Inflammatory macrophage treated with lipopolysaccharide for 4 hours (primary cell): ENCODE results near the gene RFC2.
"Not testable (repeated sequence)": the region's sequence is repeated elsewhere in the genome, so short reads cannot be mapped to it uniquely, and the experiment has no call there.

Source experiments
- DNase-seq: peaks from one replicate; pipeline ENCODE4 v3.0.0-alpha.2; 2020

RFC2 gene

DNA sequence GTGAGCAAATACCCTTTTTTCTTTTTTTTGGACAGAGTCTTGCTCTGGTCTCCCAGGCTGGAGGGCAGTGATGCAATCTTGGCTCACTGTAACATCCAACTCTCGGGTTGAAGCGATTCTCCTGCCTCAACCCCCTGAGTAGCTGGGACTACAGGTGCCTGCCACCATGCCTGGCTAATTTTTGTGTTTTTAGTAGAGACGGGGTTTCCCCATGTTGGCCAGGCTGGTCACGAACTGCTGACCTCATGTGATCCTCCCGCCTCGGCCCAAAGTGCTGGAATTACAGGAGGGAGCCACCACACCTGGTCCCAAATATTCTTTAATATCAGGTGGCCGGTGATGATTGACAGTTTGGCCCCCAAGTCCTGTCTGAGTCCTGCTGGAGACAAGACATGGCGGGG, 37.8 kb downstream of the RFC2 start:
- no peak for DNase-seq

DNA sequence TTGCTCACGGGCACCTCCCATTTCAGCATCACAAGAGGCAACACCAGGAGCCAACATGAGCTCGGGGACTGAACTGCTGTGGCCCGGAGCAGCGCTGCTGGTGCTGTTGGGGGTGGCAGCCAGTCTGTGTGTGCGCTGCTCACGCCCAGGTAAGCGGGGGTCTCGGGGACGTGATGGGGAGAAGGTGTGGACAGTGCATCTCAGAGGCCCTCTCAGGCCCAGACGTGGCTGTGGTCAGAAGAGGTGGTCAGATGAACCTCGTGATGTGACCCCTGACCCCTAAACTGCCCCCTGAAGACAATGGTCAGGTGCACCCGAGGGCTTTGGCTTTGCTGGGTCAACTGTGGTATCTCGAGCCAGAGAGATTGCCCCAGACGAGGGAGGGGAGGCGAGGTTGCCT, 38.3 kb downstream of the RFC2 start:
- DNase-seq = no peak

DNA sequence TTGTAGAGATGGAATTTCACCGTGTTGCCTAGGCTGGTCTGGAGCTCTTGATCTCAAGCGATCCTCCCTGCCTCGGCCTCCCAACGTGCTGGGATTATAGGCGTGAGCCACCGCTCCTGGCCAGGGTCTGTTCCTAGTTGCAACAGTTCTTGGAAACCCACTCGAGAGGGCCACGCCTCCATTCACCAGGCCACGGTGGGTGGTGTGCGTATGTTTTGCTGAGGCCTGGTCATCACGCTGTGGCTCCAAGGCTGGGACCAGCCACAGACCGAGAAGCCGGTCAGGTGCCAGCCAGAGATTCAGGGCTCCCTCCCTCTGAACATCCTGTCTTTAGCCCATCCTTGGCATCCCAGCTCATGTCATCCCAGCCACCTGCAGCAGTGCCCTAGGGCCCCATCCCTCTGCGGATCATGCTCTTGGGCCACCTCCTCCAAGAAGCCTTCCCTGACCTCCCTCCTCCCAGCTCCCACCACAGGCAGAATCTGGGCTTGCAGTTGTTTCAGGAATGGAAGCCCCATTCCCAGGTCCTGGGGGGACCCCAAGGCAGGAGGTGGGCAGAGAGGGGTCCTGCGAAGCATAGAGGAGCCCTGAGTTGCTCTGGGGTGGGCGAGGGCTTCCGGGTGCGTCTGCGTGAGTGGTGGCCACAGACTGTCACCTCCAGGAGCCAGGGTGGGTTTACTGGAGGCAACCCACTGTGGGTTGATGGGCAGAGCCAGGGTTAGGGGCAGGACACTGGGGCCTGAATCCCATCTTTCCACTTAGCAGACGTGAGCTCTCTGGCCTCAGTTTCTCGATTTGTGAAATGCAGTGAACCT, 39.2 kb downstream of the RFC2 start:
- DNase-seq = no peak

DNA sequence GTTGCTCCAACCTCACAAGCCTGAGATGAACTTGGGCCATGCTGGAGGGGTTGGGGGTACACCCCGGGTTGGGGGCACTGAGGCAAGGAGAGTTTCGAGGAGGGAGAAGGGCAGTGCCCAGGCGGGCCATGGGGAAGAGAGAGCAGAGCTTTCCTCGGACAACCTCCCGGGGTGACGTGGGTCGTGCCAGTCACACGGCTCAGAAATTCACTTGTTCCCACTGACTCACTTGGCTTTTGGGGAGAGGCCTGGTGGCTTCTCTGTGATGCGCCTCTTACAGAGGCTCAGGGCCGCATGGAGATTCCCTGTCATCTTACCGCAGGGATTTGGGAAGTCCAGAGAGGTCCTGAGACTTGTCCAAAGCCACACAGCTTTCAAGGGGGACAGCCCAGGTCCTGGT, 41.5 kb downstream of the RFC2 start:
- DNase-seq = peak; percentile 79

DNA sequence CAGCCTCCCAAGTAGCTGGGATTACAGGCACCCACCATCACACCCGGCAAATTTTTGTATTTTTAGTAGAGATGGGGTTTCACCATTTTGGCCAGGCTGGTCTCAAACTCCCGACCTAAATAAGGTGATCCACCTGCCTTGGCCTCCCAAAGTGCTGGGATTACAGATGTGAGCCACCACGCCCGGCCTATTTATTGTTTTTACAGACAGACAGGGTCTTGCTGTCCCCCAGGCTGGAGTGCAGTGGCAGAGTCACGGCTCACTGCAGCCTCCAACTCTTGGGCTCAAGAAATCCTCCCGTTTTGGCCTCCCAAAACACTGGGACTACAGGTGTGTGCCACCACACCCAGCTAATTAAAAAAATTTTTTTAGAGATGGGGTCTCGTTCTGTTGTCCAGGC, 46.0 kb downstream of the RFC2 start:
- not testable (repeated sequence) for DNase-seq

DNA sequence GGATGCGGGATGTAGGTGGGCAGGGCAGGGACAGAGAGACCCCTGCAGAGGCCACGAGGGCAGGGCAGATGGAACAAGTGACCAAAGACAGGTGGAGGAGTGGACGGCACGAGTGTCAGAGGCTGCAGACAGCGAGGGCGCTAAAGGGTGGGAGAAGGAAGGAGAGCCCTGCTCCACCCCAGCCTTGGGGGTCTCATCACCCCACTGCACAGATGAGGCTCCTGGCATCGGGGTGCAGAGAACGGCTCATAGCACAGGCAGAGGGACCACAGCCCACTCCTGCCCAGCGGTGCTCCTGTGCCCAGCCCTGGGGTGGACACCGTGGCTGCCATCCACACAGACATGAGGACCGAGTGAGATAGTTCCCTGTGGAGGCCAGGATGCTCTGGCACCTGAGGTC, 46.6 kb downstream of the RFC2 start:
- DNase-seq = no peak

DNA sequence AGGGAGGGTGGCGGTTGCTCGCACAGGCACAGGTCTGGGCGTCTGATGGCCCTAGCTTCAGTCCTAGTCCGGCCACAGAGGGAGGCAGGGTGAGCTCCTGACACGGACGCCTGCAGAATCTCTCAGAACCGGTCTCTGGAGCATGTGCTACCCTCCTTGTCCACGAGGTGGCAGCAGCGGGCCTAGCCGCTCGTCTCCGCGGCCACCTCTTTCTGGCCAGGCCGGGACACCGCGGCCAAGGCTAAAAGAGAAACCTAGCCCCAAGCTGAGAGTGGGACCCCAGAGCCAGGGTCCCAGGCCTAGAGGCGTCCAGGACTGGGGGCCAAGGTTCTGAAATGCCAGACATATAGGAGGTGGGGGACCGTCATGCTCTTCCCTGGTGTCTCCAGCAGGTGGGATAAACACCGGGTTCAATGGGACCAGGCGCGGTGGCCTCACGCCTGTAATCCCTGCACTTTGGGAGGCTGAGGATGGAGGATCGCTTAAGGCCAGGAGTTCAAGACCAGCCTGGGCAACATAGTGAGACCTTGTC, 47.5 kb downstream of the RFC2 start:
- peak; percentile 78 for DNase-seq

DNA sequence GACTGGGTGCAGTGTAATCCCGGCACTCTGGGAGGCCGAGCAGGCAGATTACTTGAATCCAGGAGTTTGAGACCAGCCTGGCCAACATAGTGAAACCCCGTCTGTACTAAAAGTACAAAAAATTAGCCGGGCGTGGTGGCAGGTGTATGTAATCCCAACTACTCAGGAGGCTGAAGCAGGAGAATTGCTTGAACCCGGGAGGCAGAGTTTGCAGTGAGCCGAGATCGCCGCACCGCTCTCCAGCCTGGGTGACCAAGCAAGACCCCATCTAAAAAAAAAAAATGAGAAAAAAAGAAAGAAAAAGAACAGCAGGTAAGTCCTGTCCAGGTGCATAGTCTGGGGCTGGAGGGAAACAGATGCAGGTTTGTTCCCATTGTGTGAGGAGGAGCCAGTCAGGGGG, 48.1 kb downstream of the RFC2 start:
- not testable (repeated sequence) for DNase-seq

DNA sequence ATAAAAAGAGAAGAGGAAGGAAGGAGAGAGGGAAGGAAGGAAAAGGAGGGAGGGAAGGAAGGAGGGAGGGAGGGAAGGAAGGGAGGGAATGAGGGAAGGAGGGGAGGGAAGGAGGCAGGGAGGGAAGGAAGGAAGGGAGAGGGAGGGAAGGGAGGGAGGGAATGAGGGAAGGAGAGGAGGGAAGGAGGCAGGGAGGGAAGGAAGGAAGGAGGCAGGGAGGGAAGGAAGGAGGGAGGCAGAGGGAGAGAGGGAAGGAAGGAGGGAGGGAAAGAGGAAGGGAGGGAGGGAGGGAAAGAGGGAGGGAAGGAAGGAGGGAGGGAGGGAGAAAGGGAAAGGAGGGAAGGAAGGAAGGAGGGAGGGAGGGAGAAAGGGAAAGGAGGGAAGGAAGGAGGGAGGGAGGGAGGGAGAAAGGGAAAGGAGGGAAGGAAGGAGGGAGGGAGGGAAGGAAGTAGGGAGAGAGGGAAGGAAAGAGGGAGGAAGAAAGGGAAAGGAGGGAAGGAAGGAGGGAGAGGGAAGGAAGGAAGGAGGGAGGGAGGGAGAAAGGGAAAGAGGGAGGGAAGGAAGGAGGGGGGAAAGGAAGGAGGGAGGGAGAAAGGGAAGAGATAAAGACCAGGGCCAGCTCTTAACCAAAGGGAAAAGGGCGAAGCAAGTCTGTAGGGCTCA, 50.1 kb downstream of the RFC2 start:
- no peak for DNase-seq

DNA sequence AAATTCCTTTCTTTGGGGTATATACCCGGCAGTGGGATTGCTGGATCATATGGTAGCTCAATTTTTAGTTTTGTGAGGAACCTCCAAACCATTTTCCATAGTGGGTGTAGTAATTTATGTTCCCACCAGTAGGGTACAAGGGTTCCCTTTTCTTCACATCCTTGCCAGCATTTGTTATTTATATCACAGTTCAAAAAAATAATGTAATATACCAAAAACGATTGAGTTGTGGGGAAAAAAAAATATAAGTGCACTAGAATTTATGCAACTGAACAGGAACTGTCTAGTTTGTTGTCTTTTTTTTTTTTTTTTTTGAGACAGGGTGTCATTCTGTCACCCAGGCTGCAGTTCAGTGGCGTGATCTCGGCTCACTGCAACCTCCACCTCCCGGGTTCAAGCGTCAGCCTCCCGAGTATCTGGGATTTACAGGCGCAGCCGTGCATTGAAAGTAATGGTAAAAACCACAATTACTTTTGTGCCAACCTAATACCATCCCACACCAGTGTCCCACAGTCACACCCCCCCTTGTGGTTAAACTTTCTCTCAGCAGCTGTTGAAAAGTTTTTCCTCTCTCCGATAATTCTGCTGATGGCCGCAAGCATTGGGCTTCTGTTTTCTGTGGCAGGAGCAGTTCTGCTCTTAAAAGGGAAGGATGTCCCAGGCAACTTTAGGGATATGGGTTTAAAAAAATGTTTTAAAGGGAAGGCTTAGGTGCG, 51.2 kb downstream of the RFC2 start:
- DNase-seq = peak; percentile 77

DNA sequence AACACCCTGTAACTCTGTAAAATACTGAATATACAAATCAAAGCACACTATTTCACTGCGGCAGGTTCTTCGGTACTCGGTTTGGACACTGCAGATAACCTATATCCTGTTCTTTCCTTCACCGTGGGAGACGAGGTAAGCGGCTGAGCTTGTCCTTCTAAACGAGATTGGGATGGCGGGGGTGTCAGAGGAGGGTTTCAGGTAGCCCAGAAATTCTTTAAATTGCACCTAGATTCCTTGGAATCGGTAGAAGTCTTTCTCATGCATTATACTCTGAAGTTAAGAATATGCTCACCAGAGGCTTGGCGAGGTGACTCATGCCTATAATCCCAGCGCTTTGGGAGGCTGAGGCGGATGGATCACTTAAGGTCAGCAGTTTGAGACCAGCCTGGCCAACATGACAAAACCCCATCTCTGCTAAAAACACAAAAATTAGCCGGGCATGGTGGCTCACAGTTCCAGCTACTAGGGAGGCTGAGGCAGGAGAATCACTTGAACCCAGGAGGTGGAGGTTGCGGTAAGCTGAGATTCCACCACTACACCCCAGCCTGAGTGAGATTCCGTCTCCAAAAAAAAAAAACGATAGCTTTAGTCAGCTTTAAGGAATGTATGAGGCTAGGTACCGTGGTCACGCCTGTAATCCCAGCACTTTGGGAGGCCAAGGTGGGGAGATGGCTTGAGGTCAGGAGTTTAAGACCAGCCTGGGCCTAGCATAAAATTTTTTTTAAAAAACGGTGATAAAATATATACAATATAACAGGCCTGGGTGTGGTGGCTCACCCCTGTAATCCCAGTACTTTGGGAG, 54.4 kb downstream of the RFC2 start:
- no peak for DNase-seq

DNA sequence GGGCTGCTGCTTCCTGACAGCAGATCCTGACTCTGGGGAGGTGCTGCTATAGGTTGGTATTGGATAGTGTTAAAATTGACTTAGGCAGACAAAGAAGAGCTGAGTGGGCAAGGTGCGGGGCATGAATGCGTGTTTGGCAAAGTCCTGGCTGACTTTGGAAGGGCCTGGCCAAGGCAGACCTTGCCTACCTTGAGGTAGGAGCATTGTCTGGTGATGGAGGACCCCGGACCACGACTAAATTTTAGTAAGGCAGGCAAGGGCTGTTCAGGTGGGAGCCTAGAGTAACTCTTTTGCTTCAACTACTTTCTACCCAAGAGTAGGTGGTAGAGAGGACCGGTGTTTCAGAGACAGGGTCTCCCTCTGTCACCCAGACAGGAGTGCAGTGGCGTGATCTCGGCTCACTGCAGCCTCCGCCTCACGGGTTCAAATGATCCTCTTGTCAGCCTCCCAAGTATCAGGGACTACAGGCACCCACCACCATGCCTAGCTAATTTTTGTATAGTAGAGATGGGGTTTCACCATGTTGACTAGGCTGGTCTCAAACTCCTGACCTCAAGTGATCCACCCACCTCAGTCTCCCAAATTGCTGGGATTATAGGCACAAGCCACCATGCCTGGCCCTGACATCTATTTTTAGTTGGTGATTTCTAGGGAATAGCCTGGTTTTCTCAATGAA, 56.6 kb downstream of the RFC2 start:
- no peak for DNase-seq

DNA sequence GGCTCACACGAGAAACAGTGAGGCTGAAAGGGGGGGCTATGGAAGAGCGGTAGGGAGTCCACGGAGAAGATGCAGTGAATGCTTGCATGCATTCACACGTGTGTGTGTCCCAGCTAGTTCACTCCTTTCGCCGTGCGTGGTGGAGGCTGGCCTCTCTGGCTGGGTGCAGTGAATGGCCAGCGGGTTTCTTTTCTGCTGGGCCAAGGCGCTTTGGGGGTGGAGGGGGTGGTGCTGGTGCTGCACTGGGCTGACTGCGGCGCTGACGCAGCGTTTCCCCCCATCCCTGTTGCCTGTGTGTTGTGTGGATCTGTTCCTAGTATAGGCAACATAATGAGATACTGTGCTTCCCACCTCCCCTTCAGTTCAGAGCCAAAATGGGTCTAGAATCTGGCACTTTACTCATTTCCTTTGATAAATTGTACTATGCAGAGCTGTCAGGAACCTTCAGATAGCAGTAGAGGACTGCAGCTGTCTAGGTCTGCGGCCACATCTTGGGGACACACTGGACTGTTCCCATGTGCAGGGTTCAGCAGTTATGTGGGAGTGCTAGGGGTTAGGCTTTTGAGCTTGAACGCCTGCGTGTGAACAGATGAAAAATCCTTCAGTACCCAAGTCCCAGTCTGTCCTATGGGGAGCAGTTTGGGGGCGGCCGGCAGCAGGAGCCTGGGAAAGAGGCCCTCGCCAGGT, 58.1 kb downstream of the RFC2 start:
- DNase-seq = not testable (repeated sequence)

DNA sequence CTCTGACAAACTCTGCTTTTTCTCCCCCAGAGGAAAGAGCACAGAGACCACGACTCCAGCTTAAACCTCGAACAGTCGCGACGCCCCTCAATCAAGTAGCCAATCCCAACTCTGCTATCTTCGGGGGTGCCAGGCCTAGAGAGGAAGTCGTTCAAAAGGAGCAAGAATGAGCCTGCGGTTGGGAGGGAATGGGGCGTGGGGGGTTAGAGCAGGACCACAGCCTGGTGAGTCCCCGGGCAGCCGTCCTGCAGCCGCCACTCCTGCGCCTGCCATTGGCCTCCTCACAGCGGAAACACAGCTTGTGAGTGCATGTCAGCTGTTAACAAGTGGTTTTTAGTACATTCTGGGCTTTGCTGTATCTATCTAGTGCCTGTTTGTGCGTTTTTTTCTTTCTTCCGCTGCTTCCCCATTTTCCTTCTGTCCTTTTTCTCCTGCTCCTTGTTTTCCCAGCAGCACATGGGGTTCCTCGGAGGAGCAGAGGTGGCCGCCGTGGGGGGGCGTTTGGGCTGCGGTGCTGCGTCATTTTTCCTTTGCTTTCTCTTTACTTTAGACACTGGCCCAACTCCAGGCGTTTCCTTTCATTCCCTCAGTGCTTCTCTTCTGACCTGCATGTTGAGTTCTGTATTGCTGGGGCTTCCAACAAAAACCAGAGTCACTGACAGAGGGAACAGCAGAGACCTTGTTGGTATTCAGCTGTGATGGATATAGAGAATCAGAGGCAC, 58.9 kb downstream of the RFC2 start:
- not testable (repeated sequence) for DNase-seq

DNA sequence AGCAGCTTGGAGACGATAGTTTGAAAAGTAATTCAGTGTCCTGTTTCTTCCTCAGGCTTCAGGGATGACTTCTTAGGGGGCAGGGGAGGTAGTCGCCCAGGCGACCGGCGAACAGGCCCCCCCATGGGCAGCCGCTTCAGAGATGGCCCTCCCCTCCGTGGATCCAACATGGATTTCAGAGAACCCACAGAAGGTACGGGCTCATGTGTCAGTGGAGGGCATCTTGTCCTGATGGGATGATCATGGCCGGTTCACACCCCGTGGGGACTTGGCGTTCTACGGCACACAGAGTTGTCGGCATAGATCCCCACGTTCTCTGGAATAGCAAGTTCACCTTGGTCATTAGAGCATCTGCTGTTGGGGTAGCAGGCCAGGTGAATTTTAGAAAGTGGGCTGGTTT, 59.5 kb downstream of the RFC2 start:
- no peak for DNase-seq

DNA sequence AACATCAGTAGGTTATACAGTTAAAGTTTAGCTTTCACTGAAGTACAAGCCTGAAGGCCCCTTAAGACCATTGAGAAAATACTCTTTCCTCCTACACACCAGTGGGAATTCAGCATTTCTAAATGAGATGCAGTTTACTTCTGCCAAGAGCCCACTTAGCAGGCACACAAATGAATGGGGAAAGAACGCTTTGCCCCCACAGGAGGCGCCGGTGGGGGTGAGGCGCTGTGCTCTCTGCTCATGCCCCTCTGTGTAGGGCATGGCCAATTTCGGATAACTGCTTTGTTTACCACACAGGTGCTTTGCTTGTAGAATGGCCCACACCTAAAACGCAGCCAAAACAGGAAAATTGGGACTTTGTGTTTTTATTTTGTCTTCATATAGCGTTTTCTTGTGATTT, 60.3 kb downstream of the RFC2 start:
- DNase-seq = no peak

DNA sequence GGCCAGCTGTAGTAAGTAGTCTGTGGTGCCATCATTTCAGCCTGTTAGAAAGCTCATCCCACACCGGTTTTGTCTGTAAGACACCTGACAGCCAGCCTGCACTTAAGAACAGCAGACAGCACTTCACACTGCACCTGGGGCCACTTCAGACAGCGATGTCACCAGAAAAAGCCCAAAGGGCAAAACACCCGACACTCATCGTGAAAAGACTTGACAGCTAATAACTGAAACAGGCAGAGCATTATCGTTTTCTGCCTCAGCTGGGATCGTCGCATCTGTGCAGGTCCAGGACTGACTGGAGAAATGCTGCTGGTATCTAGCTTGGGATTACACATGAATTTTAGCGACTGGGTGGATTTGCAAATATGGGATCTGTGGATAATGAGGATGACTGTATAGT, 61.1 kb downstream of the RFC2 start:
- DNase-seq = no peak

DNA sequence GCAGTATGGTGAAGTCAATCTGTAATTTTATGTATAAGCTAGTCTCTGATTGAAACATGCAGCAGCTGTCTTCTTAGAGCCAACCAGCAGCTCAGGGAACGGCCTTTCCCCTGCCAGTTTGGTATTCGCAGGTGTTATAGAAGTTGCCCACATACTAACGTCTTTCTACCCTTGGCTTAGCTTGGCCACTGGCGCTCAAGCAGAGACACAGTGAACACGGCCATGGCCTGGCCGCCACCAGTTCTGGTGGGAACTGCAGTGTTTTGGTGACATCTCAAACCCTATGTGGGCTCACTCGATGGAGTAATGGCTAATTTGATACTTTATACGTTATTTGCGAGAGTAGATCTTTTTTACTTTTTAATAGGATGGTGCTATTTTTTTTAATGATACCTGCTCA, 63.0 kb downstream of the RFC2 start:
- no peak for DNase-seq

DNA sequence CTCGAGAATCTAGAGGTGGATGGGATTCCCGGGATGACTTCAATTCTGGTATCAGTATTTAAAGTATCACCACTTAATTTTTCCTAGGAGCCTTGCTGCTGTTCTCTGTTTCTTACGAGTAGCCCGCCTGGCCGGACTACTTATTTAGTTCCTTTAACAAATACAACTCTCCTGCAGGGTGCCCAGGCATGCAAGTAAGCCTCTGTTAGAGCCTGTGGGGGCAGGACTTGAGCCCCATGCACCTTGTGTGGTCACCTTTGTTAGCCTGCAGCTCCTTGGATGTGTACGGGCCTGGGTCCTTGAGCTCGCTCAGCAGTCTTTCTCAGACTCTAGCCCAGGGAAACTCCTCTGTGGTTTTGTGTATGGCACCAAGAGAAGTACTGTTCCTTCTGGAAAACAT, 63.9 kb downstream of the RFC2 start:
- DNase-seq = no peak

DNA sequence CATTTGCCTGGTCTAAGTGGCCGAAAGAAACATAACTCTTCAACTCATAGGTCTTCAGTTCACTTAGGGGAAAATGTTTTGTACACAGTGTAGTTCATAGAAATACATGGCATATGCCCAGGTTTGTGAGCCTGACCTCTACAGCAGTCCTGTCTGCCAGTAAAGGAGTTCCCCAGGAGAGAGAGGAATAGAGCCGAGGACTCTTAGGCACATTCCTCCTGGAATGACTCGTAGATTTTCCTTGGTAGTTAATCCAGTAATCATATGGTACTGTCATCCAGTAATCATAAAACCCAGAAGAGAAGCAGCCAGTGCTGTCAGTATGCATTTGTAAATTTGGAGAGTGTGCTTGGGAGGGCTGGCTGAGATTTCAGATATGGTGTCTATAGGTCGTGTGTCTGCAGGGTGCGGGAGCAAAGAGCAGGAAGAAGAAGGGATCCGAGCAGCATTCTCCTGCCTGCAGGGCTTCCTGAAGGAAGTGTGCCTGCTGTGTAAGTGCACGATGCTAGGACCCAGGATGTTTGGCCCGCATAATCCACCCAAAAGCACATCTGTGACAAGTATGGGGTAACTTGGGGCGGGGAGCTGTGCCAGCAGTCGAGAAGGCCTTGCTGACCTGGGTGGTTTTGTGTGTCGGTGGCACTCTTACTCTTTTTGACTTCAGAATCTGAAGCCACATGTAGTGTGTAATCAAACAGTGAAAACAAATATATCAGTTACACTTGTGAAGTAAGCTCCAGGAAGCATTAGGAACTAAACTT, 66.1 kb downstream of the RFC2 start:
- DNase-seq = no peak
